LNCAP (cell line): ENCODE results near the gene JADE3.

ENCODE experiments used
- TF ChIP-seq, protein P1 (sequence below): fragments of 450-650 bp; IDR thresholded peaks from 2 replicates; pipeline ENCODE4 v1.5.1; 2017; ENCODE audit warnings: mild to moderate bottlenecking

The JADE3 gene

GRCh38 chrX:46961097-46961496, 48.9 kb downstream of the JADE3 start:
- TF ChIP-seq, protein P1, sequence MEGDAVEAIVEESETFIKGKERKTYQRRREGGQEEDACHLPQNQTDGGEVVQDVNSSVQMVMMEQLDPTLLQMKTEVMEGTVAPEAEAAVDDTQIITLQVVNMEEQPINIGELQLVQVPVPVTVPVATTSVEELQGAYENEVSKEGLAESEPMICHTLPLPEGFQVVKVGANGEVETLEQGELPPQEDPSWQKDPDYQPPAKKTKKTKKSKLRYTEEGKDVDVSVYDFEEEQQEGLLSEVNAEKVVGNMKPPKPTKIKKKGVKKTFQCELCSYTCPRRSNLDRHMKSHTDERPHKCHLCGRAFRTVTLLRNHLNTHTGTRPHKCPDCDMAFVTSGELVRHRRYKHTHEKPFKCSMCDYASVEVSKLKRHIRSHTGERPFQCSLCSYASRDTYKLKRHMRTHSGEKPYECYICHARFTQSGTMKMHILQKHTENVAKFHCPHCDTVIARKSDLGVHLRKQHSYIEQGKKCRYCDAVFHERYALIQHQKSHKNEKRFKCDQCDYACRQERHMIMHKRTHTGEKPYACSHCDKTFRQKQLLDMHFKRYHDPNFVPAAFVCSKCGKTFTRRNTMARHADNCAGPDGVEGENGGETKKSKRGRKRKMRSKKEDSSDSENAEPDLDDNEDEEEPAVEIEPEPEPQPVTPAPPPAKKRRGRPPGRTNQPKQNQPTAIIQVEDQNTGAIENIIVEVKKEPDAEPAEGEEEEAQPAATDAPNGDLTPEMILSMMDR, result no peak

GRCh38 chrX:46961574-46962283, 49.5 kb downstream of the JADE3 start:
- TF ChIP-seq, protein P1, result no peak

- TF ChIP-seq, protein P1, result no peak
Observed at GRCh38 chrX:46965125-46965758, 53.0 kb downstream of the JADE3 start.

- TF ChIP-seq, protein P1, result no peak
Observed at GRCh38 chrX:46967547-46967946, 55.3 kb downstream of the JADE3 start.

- TF ChIP-seq, protein P1, result peak; percentile 50; the same call in 1 of the 2 replicates
Observed at GRCh38 chrX:46978341-46979291, 66.4 kb downstream of the JADE3 start.

DNA sequence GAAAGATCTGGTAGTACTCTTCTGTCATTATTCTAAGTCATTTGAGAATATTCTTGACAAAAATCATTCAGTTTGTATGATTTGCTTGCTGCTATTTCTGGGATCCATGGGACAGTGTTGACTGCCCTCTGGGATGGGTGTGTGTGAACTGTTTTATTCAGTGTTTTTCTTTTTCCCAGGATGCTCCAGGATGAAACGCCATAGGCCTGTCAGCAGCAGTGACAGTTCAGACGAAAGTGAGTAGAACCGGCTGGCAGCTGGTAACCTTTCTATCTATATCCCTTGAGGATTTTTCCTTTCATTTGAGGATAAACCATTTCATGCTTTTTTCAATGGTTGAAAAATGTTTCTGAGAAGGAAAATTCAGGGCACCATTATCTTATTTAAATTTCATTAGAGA, 72.5 kb downstream of the JADE3 start:
- TF ChIP-seq, protein P1, result no peak

DNA sequence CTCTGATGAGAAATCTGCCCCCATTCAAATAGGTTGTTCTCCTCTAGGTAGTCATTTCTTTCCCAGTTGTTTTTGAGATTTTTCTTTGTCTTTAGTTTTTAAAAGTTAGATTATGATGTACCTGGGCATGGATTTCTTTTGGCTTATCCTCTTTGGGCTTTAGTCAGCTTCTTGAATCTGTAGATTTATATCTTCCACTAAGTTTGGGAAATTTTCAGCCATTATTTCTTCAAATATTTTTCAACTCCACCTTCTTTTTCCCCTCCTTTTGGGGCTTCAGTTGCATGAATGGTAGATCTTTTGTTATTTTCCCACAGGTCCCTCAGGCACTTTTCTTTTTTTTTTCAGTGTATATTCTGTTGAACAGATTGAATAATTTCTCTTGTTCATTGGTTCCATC, 77.3 kb downstream of the JADE3 start:
- TF ChIP-seq, protein P1, result no peak
